ENCODE measurements around the gene ILF3. TPM values are rescaled to one million over a fixed set of nuclear protein-coding genes. Genes with fewer than 3 reads are reported as not detected.

ILF3 gene
- 134 TPM for total RNA-seq

DNA sequence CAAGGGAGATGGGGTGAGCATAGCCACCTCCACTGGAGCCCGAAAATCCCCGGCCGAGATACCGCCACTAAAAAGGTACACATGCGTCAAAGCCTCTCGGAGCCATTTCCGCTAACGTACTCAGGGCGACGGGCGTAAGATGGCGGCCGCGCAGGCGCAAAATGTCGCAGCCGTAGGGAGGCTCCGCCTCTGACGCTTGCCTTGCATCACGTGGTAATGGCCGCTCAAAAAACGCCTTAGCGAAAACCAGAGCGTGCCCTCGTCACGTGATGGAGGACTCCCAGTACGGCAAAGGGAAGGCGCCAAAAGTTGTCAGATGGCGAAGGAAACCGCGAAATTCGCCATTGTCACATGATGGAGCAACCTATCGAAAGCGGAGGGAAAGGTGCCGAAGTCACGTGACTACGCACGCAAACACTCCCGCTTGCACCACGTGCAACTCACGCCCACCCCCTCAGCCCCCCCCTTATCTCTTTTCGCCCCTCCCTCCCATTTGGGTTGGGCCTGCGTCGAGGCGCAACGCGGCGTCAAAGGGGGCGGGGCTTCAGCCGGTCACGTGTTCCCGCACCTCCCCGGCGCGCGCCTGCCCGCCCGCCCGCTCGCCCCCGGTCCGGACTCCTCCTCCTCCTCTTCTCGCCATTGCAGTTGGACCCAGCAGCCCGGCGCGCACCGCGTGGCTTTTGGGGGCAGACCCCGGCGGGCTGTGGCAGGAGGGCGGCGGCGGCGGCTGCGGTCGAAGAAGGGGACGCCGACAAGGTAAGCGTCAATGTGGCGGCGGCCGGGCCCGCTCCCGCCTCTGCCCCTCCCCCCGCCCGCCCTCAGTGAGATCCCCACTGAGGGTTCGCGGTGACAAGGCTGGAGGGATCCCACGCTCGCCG is at the start of gene ILF3:
TSS of gene ILF3 (plus strand) at position 615 of the 878 bp plus-strand sequence. CDS start 16,260 bp downstream, outside the sequence.

DNA sequence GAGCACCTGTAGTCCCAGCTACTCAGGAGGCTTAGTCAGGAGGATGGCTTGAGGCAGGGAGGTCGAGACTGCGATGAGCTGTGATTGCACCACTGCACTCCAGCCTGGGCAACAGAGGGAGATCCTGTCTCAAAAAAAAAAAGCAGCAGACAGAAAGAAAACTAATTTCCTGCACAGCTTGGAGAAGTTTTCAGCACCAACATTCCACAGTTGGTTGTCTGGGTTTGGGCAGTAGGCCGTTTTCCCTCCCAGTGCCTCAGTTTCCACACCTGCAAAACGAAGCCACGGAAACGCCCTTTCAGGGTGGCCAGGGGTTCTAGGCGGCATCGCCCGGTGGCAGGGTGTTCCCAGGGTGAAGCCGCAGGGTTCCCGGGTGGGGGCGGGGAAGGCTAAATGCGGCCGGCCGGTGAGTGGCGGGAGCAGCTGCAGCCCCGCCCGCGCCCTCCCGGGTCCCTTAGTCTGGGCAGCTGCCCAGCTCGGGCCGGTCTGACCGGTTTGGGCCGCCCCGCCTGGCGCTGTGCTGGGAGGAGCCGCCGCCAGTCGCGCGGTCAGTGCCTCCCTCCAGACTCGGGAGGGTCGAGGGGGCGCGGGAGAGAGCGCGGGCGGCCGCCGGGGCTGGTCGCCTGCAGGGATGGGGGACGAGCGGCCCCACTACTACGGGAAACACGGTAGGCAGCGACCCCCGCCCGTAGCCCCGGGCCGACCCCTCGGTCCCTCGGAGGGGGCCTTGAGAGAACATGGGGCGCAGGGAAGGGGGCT is 29.0 kb upstream of the ILF3 start, which contains the start of gene SLC44A2:
TSS of gene SLC44A2 (plus strand) at position 551 of the 759 bp plus-strand sequence. CDS start at position 632, 81 bp downstream.

DNA sequence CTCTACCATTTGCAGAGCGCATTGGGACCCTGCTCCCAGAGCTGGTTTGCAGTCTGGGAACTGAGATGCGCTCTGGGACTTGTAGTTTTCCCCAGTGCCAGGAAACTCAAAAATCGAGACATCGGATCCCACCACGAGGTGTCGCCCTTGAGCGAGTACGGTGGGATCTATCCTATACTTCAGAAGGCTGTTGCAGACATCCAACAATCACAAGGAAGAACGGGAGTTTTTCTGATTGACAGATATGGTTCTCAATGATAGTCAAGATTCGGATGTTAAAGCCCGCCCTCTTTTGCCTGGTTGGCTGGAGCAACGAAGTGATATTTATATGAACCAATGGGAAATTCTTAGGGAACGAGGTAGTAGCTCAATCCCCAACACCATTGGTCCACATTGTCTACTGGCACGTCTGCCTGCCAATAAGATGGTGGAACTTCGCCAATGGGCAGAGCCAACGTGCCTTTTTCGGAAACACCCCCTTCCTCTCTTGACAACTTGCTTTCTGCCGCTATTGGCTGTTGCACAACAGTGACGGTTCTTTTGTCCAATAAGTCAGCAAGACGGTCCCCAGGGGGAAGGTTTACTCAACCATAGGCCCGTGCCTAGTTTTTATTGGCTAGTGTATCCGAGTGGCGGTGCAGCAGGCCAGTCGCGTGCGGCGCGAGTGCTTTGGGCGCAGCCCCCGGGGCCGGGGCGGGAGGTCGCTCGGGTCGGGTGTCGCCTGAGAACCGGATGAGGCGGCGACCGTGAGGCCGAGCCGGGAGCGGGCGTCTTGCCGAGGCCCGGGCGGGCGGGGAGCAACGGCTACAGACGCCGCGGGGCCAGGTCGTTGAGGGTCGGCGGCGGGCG is 63.4 kb downstream of the ILF3 start, which contains the start of gene DNM2:
TSS of gene DNM2 (plus strand) at position 724 of the 849 bp plus-strand sequence. CDS start 164 bp downstream, outside the sequence.

Small RNA genes lying within 50 kb of the gene (small RNA-seq; reads per million reads assigned to genes)
- gene MIR638, result not detected

Other genes starting within 250 kb of the ILF3 start
- 9.0 TPM for gene PDE4A, start 233.8 kb upstream of the ILF3 start, total RNA-seq
- gene KEAP1, start 151.0 kb upstream of the ILF3 start, total RNA-seq, result 36.9 TPM
- gene S1PR5, start 136.9 kb upstream of the ILF3 start, total RNA-seq, result not detected
- 15.9 TPM for gene ATG4D, start 110.4 kb upstream of the ILF3 start, total RNA-seq
- gene KRI1, start 88.3 kb upstream of the ILF3 start, total RNA-seq, result 4.4 TPM
- gene CDKN2D, start 85.4 kb upstream of the ILF3 start, total RNA-seq, result 140 TPM
- 2.1 TPM for gene AP1M2, start 67.0 kb upstream of the ILF3 start, total RNA-seq
- 37.4 TPM for gene SLC44A2, start 28.8 kb upstream of the ILF3 start, total RNA-seq
- gene QTRT1, start 47.1 kb downstream of the ILF3 start, total RNA-seq, result 30.9 TPM
- gene DNM2, start 63.7 kb downstream of the ILF3 start, total RNA-seq, result 50.3 TPM
- gene TMED1, start 181.9 kb downstream of the ILF3 start, total RNA-seq, result 14.3 TPM
- 1.2 TPM for gene C19orf38, start 194.1 kb downstream of the ILF3 start, total RNA-seq
- gene CARM1, start 217.2 kb downstream of the ILF3 start, total RNA-seq, result 30.9 TPM